Osteocyte (in vitro differentiated cells): ENCODE data around the gene PITX1. TPM values are rescaled to one million over a fixed set of nuclear protein-coding genes. Genes with fewer than 3 reads are reported as not detected.

Source experiments
- DNase-seq: peaks from one replicate; pipeline ENCODE4 v3.0.0; 2021; ENCODE audit warnings: mixed read lengths; ENCODE audit not compliant: unreplicated experiment; ENCODE audit errors: extremely low spot score
- H3K27ac Mint-ChIP-seq: one replicate; pipeline ENCODE4 v1.8.0; 2021; ENCODE audit warnings: mild to moderate bottlenecking, mixed read lengths; ENCODE audit not compliant: unreplicated experiment
- H3K27me3 Mint-ChIP-seq: one replicate; pipeline ENCODE4 v1.8.0; 2021; ENCODE audit warnings: mixed read lengths; ENCODE audit not compliant: unreplicated experiment
- H3K36me3 Mint-ChIP-seq: one replicate; pipeline ENCODE4 v1.8.0; 2021; ENCODE audit warnings: mixed read lengths; ENCODE audit not compliant: unreplicated experiment
- H3K4me1 Mint-ChIP-seq: one replicate; pipeline ENCODE4 v1.8.0; 2021; ENCODE audit warnings: mixed read lengths; ENCODE audit not compliant: unreplicated experiment
- H3K4me3 Mint-ChIP-seq: one replicate; pipeline ENCODE4 v1.8.0; 2021; ENCODE audit warnings: mild to moderate bottlenecking, moderate library complexity, mixed read lengths; ENCODE audit not compliant: unreplicated experiment
- H3K9me3 Mint-ChIP-seq: one replicate; pipeline ENCODE4 v1.8.0; 2021; ENCODE audit warnings: mixed read lengths; ENCODE audit not compliant: unreplicated experiment
- total RNA-seq: library from RNA; stranded (reverse); gene quantifications from 2 replicates; pipeline ENCODE4 v1.2.1, GENCODE V29; 2021
- TF ChIP-seq, protein P1 (sequence below): fragments of 200-600 bp; sonication (generic); IDR thresholded peaks from 2 replicates; pipeline ENCODE4 v1.5.0; 2021; ENCODE audit warnings: antibody characterized with exemption, mild to moderate bottlenecking, moderate library complexity

The PITX1 gene
- total RNA-seq, 1 donor from 2014 or later = 0.13 TPM

GRCh38 chr5:135062216-135063055, 28.4 kb upstream of the PITX1 start:
- Mint-ChIP-seq H3K36me3 (no peaks in the 10 kb centered on the region), H3K9me3 (no peaks in the 10 kb centered on the region), H3K27me3 (peaks cover 18% of the 10 kb centered on the region), H3K4me3 (no peak overlapping the region), H3K27ac (no peak overlapping the region), H3K4me1 (no peaks in the 10 kb centered on the region)
- no peak for DNase-seq
- TF ChIP-seq, protein P1, sequence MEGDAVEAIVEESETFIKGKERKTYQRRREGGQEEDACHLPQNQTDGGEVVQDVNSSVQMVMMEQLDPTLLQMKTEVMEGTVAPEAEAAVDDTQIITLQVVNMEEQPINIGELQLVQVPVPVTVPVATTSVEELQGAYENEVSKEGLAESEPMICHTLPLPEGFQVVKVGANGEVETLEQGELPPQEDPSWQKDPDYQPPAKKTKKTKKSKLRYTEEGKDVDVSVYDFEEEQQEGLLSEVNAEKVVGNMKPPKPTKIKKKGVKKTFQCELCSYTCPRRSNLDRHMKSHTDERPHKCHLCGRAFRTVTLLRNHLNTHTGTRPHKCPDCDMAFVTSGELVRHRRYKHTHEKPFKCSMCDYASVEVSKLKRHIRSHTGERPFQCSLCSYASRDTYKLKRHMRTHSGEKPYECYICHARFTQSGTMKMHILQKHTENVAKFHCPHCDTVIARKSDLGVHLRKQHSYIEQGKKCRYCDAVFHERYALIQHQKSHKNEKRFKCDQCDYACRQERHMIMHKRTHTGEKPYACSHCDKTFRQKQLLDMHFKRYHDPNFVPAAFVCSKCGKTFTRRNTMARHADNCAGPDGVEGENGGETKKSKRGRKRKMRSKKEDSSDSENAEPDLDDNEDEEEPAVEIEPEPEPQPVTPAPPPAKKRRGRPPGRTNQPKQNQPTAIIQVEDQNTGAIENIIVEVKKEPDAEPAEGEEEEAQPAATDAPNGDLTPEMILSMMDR = no peak

DNA sequence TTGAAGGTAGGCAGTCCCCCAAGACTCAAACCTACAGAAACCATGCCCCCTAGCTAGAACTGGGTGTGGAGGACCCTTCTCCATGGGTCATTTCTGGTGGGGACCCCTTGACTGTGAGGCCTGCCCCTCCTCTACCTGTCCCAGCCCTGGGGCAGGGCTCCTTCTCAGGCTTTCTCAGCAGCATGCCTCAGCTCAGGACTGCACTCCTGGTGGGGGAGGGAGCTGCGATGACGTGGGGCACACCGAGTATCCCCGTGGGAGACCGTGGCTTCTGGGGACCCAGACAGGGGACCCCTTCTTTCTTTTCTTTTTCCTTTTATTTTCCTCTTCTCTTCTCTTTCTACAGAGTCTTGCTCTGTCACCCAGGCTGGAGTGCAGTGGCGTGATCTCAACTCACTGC, 27.0 kb upstream of the PITX1 start:
- H3K4me3 Mint-ChIP-seq = no peak overlapping the region
- H3K27ac Mint-ChIP-seq = no peak overlapping the region
- DNase-seq = no peak
- no peaks in the 10 kb centered on the region for H3K36me3 Mint-ChIP-seq
- TF ChIP-seq, protein P1 = no peak
- H3K4me1 Mint-ChIP-seq = no peaks in the 10 kb centered on the region
- H3K27me3 Mint-ChIP-seq = peaks cover 26% of the 10 kb centered on the region
- no peaks in the 10 kb centered on the region for H3K9me3 Mint-ChIP-seq

GRCh38 chr5:135060021-135060420, 26.0 kb upstream of the PITX1 start:
- TF ChIP-seq, protein P1 = no peak
- Mint-ChIP-seq H3K9me3 (no peaks in the 10 kb centered on the region), H3K4me1 (no peaks in the 10 kb centered on the region), H3K27me3 (peaks cover 35% of the 10 kb centered on the region), H3K4me3 (no peak overlapping the region), H3K27ac (no peak overlapping the region), H3K36me3 (no peaks in the 10 kb centered on the region)
- DNase-seq = no peak

DNA sequence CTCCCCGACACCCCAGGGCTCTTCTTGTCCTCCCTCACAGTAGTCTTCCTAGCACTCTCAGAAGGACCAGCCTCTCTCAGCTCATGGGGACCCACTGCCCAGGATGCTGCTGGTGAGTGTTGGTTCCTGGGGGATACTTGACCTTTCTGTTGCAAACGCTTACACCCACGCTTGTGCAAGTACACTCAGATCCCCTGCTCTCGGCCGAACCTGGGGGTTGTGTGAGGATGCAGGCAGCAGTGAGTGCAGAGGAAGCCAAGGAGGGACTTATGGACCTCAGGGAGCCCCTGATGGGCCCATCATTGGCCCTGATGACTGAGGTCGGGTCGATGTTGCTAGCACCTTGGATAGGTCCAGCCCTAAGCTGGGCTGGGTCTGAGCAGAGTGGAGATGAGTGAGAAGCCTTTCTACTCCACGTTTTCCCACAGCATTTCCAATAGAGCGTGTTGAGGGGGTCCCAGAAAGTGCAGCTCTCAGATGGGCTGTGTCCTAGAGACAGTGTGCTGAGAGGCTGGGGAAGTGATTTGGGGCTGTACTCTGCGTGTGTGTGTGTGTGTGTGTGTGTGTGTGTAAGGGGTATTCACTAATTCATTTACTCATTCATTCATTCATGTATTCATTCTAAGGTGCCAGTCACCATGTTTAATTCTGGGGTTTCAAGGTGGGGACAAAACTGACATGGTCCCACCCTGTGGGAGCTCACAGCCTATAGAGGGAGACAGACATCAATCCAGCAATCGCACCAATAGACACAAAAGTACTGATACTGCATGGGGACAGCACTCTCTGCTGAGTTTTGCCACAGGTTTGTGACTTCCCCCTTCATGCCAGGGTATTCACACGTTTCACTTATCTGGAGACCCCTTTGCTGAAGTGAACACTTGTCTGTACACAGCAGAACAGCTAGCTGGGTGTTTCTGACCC, 25.2 kb upstream of the PITX1 start:
- H3K4me1 Mint-ChIP-seq = no peaks in the 10 kb centered on the region
- no peaks in the 10 kb centered on the region for H3K36me3 Mint-ChIP-seq
- H3K27ac Mint-ChIP-seq = no peak overlapping the region
- DNase-seq = no peak
- TF ChIP-seq, protein P1 = no peak
- peaks cover 42% of the 10 kb centered on the region for H3K27me3 Mint-ChIP-seq
- H3K9me3 Mint-ChIP-seq = no peaks in the 10 kb centered on the region
- H3K4me3 Mint-ChIP-seq = no peak overlapping the region

GRCh38 chr5:135058331-135058732, 24.3 kb upstream of the PITX1 start:
- H3K4me3 Mint-ChIP-seq = no peak overlapping the region
- no peak overlapping the region for H3K27ac Mint-ChIP-seq
- no peaks in the 10 kb centered on the region for H3K9me3 Mint-ChIP-seq
- peaks cover 43% of the 10 kb centered on the region for H3K27me3 Mint-ChIP-seq
- DNase-seq = no peak
- TF ChIP-seq, protein P1 = no peak
- H3K36me3 Mint-ChIP-seq = no peaks in the 10 kb centered on the region
- no peaks in the 10 kb centered on the region for H3K4me1 Mint-ChIP-seq
